Activated CD8-positive, alpha-beta memory T cell treated with anti-CD3 and anti-CD28 coated beads, Interleukin-2, amount 10 ng/mL, durations not matched to agents 7 days and 5 days (primary cell): Measurements from ENCODE around the gene ANXA4. TPM values are rescaled to one million over a fixed set of nuclear protein-coding genes. Genes with fewer than 3 reads are reported as not detected.
"Not testable (repeated sequence)": the region's sequence is repeated elsewhere in the genome, so short reads cannot be mapped to it uniquely, and the experiment has no call there.

ENCODE experiments used
- ATAC-seq: fragments of 150-1000 bp; cut with Tn5 transposase; one replicate; pipeline ENCODE4 v1.10.0; 2021; ENCODE audit warnings: moderate library complexity
- CTCF ChIA-PET: fragments of 350-600 bp; sonication (Branson Sonifier 250); formaldehyde crosslinking; loops from one replicate; lab custom pipeline; 2021; ENCODE audit warnings: antibody characterized with exemption; lab: Charles Lee
- DNase-seq: peaks from one replicate; pipeline ENCODE4 v3.0.0-alpha.2; 2020
- H3K27ac Mint-ChIP-seq: one replicate; pipeline ENCODE4 v1.8.0; 2021; ENCODE audit warnings: mild to moderate bottlenecking, mixed read lengths
- H3K27me3 Mint-ChIP-seq: one replicate; pipeline ENCODE4 v1.8.0; 2021; ENCODE audit warnings: mixed read lengths
- H3K36me3 Mint-ChIP-seq: one replicate; pipeline ENCODE4 v1.8.0; 2021; ENCODE audit warnings: mild to moderate bottlenecking, mixed read lengths
- H3K4me1 Mint-ChIP-seq: one replicate; pipeline ENCODE4 v1.8.0; 2021; ENCODE audit warnings: mixed read lengths
- H3K4me3 Mint-ChIP-seq: one replicate; pipeline ENCODE4 v1.8.0; 2021; ENCODE audit warnings: mild to moderate bottlenecking, moderate library complexity, mixed read lengths
- H3K9me3 Mint-ChIP-seq: one replicate; pipeline ENCODE4 v1.8.0; 2022; ENCODE audit warnings: low read depth, mixed read lengths
- total RNA-seq, 2 experiments: library from RNA; stranded (reverse); gene quantifications; one replicate each; pipeline ENCODE4 v1.2.3, GENCODE V29; 2021

Gene ANXA4
- total RNA-seq, 2 experiments from 2014 or later = 56.1 to 66.6 TPM

DNA sequence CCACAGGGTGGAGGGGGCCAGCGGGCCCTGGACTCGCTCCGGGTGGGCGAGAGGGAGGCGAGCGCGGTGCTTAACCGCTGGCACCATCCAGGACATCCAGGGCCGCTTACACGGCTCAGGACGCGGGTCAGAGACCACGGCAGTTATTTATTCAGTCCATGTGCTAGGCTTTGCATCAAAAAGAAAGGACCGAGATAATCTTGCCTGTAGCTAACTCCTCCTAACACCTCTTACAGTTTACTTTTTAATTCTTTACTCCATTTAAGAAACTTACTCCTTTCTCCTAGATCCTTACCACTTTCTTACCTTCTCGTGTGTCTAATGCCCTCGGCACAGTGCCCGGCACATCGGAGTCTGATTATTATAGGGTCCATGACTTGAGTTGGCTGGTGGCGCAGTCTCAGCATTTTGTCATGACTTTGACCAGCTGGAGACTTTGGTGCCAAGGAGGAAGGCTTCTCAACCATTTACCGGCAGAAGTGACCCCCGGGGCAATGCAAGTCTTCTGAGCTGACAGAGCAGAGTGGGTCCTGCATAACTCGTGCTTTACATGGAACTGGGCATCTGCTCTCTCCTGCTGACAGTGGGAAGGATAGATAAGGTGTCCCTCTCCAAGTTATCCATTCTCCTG is 503 bp downstream of the ANXA4 start:
- peaks cover 19% of the 10 kb centered on the region for H3K4me1 Mint-ChIP-seq
- CTCF ChIA-PET = interaction anchor here (1.1 to 3.6 kb wide), 6 partner anchors 18 to 86 kb away, joined by 3 to 38 read pairs (median 8); no protein-coding TSS in a partner anchor
- no peaks in the 10 kb centered on the region for H3K9me3 Mint-ChIP-seq
- ATAC-seq = no peak
- H3K27me3 Mint-ChIP-seq = no peaks in the 10 kb centered on the region
- peak overlapping the region; percentile 75 for H3K27ac Mint-ChIP-seq
- peaks cover 4% of the 10 kb centered on the region for H3K36me3 Mint-ChIP-seq
- H3K4me3 Mint-ChIP-seq = peak overlapping the region; percentile 87
- DNase-seq = no peak

DNA sequence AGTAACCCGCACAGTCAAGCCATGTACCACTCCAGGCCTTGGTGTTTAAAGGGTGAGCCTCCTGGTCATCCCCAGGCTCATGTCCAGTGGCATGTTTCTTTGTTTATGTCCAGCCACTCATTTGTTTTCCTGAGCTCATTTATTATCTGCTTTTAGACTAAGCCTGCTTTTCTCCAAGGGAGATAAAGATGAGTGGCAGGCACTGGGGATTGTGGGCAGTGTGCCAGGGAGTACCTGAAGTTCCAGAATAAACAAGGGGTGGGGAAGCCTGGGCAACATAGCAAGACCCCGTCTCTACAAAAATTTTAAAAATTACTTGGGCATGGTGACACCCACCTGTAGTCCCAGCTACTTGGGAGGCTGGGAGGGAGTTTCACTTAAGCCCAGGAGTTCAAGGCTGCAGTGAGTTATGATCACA is 1.9 kb downstream of the ANXA4 start:
- Mint-ChIP-seq H3K4me1 (peaks cover 19% of the 10 kb centered on the region), H3K4me3 (no peak overlapping the region), H3K27ac (no peak overlapping the region), H3K27me3 (no peaks in the 10 kb centered on the region), H3K9me3 (no peaks in the 10 kb centered on the region), H3K36me3 (peaks cover 4% of the 10 kb centered on the region)
- ATAC-seq (no peak), DNase-seq (no peak)
- CTCF ChIA-PET = interaction anchor here (0.7 to 2.4 kb wide), 4 partner anchors 19 to 179 kb away, joined by 3 to 7 read pairs (median 6); no protein-coding TSS in a partner anchor

DNA sequence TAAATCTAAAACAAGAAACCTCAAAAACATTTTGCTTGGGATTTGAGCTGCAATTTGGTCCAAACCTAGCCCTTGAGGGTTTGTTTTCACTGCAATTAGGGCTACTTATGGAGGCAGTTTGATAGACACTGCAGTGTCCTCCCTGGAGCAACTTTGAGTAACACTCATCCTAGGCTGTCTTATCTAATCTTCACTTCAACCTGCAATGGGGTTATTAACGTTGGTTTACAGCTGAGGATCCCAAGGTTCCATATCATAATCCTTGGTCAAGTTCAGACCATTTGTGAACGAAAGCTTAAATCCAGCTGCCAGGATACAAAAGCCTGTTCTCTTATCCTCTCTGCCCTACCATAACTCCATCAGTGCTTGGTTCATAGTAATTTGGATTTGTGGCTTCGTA is 2.5 kb downstream of the ANXA4 start:
- no peak for DNase-seq
- Mint-ChIP-seq H3K9me3 (no peaks in the 10 kb centered on the region), H3K36me3 (peaks cover 4% of the 10 kb centered on the region), H3K27ac (no peak overlapping the region), H3K4me1 (peaks cover 19% of the 10 kb centered on the region), H3K27me3 (no peaks in the 10 kb centered on the region), H3K4me3 (no peak overlapping the region)
- no peak for ATAC-seq
- CTCF ChIA-PET = interaction anchor here (1.0 to 3.2 kb wide), 6 partner anchors 11 to 179 kb away, joined by 3 to 10 read pairs (median 6); no protein-coding TSS in a partner anchor

DNA sequence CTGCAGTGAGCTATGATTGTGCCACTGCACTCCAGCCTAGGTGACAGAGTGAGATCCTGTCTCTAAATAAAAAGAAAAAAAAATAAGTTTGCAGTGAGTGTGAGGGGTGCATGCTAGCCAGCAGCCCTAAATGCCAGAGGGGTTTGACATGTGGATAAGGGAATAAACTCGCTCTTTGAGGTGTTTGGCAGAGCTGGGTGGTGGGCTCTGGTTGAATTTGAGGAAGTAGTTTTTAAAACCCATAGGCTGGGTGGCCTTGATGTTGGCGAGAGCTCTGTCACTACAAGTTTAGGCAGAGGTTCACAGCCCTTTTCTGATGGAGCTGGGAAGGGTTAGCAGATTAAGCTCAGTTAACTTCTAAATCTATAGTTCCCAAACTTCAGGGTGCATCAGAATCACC is 3.1 kb downstream of the ANXA4 start:
- H3K4me3 Mint-ChIP-seq = no peak overlapping the region

DNA sequence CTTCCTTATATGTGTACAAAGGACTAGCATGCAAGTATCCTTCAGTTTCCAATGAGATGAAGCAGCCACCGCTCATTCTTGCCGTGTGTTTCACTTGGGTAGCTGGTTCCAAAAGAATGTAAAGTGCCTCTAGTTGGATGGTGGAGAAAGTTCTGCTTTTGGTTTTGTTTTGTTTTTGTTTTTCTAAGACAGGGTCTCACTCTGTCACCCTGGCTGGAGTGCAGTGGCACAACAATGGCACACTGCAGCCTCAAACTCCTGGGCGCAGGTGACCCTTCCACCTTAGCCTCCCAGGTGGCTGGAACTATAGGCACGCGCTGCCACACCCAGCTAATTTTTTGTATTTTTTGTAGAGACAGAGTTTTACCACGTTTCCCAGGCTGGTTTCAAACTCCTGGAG is 8.3 kb downstream of the ANXA4 start:
- no peak overlapping the region for H3K27ac Mint-ChIP-seq
- CTCF ChIA-PET = interaction anchor here (0.6 to 1.6 kb wide), 4 partner anchors 26 to 185 kb away, joined by 3 to 4 read pairs (median 4); no protein-coding TSS in a partner anchor
- no peak for DNase-seq

More for the DNA sequence above, 3.1 kb downstream of the ANXA4 start:
- ATAC-seq (no peak), DNase-seq (no peak)
- H3K4me1 Mint-ChIP-seq = peaks cover 19% of the 10 kb centered on the region
- no peak overlapping the region for H3K27ac Mint-ChIP-seq
- CTCF ChIA-PET = interaction anchor here (1.0 to 3.2 kb wide), 6 partner anchors 11 to 180 kb away, joined by 3 to 10 read pairs (median 6); no protein-coding TSS in a partner anchor
- peaks cover 4% of the 10 kb centered on the region for H3K36me3 Mint-ChIP-seq
- no peaks in the 10 kb centered on the region for H3K27me3 Mint-ChIP-seq
- H3K9me3 Mint-ChIP-seq = no peaks in the 10 kb centered on the region

DNA sequence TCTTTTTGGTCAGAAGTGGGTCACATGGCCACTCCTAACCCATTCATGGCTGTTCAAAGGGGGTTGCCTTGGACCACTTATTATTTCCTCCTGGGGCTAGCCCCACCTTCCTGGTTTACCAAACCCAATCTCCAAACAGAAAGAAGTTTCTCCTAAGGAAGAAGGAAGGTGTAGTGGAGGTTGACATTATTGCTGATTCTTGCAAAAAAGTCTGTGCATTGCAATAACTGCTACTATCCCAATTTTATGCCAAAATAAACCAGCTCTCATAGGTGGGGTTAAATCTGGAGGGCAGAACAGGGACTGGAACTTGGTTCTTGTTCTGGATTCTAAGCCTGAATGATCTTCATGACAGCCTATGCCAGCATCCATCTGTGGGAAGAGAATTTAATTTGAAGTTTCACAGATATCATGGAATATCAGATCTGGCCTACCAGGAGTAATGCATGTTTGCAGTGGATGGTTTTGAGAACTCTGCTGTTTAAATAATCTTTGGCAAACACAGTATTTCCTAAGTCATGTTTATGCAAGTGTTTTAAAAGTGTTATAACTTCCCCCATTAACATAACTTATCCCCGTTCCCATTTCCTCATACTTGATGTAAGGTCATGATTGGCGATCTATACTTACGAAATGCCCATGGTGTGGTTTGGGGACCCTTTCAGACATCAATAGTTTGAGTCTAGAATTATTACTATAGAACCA is 11.9 kb downstream of the ANXA4 start:
- Mint-ChIP-seq H3K4me1 (peaks cover 19% of the 10 kb centered on the region), H3K36me3 (peaks cover 2% of the 10 kb centered on the region), H3K4me3 (no peak overlapping the region), H3K27me3 (no peaks in the 10 kb centered on the region), H3K9me3 (no peaks in the 10 kb centered on the region), H3K27ac (no peak overlapping the region)
- DNase-seq (no peak), ATAC-seq (no peak)
- CTCF ChIA-PET = interaction anchor here (1.7 kb wide), 1 partner anchor 29 kb away, joined by 4 read pairs; no protein-coding TSS in a partner anchor

More for the DNA sequence above, 8.3 kb downstream of the ANXA4 start:
- Mint-ChIP-seq H3K4me3 (no peak overlapping the region), H3K4me1 (peaks cover 10% of the 10 kb centered on the region), H3K9me3 (no peaks in the 10 kb centered on the region), H3K27me3 (no peaks in the 10 kb centered on the region), H3K36me3 (peaks cover 2% of the 10 kb centered on the region)
- no peak for ATAC-seq

DNA sequence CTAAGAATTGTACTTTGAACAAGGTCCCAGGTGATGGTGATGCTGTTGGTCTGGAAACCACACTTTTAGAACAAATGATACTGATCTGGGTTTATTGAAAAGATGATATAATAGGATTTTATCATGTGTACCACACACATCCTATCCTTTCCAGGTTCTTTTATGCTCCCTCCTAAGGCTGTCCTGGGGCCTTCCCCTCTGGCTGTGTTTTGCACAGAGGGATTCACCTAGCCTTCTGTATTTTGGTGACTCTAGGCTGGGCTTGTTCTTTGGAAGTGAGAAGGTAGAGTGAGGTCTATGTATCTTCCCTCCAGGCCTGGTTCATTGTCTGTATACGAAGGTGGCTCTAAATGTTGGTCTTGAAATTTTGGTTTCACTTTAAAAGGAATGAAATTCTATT is 12.7 kb downstream of the ANXA4 start:
- H3K9me3 Mint-ChIP-seq = no peaks in the 10 kb centered on the region
- CTCF ChIA-PET = no interaction called here
- no peaks in the 10 kb centered on the region for H3K27me3 Mint-ChIP-seq
- DNase-seq = no peak
- H3K27ac Mint-ChIP-seq = peak overlapping the region; percentile 62
- ATAC-seq = no peak
- peaks cover 2% of the 10 kb centered on the region for H3K36me3 Mint-ChIP-seq
- H3K4me3 Mint-ChIP-seq = no peak overlapping the region
- H3K4me1 Mint-ChIP-seq = peaks cover 19% of the 10 kb centered on the region

DNA sequence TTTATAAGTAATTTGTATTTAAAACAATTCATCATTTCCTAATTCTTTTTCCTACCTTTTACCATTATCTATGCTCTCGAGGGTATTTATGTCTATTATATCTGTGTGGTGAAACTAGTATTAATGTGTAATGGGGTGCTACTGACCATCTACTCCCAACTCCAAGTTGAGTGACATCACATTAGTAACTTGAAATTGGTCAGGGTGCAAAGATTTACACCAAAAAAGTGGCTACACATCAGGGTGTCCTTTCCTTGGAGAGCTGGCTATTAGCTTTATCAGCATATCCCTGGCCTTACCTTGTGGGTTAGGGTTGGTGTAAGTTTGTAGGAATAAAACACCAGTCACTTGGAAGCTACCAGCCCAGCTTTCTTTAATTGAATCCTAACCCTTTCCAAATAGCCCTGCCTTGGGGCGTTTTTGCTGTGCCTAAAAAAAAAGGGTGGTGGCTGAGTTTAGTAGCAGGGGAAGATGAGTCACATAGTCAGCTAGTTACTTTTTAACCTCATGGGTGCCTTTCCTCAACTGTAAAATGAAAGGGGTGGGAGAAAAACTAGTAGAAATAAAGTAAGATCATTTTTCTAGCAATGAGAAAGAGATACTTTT is 14.0 kb downstream of the ANXA4 start:
- ATAC-seq = peak; percentile 95
- H3K9me3 Mint-ChIP-seq = no peaks in the 10 kb centered on the region
- CTCF ChIA-PET = interaction anchor here (1.1 to 2.3 kb wide), 9 partner anchors 10 to 315 kb away, joined by 3 to 10 read pairs (median 4); no protein-coding TSS in a partner anchor
- H3K4me3 Mint-ChIP-seq = no peak overlapping the region
- DNase-seq = peak; percentile 48
- peaks cover 19% of the 10 kb centered on the region for H3K4me1 Mint-ChIP-seq
- H3K27me3 Mint-ChIP-seq = no peaks in the 10 kb centered on the region
- peaks cover 2% of the 10 kb centered on the region for H3K36me3 Mint-ChIP-seq
- H3K27ac Mint-ChIP-seq = peak overlapping the region; percentile 73

DNA sequence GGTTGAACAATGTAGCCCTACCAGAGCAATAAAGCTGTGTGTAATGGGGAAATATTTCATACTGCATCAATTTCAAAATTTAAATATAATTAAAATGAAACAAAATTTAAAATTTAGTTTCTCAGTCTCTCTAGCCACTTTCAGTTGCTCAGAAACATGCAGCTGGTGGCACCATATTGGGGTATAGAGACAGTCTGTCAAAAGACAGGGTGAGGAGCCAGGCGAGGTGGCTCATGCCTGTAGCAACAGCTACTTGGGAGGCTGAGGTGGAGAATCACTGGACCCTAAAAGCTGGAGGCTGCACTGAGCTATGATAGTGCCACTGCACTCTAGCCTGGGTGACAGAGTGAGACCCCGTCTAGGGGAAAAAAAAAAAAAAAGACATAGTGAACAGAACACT is 20.1 kb downstream of the ANXA4 start:
- peaks cover 33% of the 10 kb centered on the region for H3K4me1 Mint-ChIP-seq
- no peaks in the 10 kb centered on the region for H3K9me3 Mint-ChIP-seq
- H3K4me3 Mint-ChIP-seq = no peak overlapping the region
- CTCF ChIA-PET = interaction anchor here (0.7 to 1.7 kb wide), 7 partner anchors 20 to 458 kb away, joined by 3 to 8 read pairs (median 3); partner anchors contain the start of gene ANXA4
- DNase-seq (no peak), ATAC-seq (no peak)
- H3K27ac Mint-ChIP-seq = no peak overlapping the region
- H3K27me3 Mint-ChIP-seq = no peaks in the 10 kb centered on the region
- peaks cover 23% of the 10 kb centered on the region for H3K36me3 Mint-ChIP-seq

DNA sequence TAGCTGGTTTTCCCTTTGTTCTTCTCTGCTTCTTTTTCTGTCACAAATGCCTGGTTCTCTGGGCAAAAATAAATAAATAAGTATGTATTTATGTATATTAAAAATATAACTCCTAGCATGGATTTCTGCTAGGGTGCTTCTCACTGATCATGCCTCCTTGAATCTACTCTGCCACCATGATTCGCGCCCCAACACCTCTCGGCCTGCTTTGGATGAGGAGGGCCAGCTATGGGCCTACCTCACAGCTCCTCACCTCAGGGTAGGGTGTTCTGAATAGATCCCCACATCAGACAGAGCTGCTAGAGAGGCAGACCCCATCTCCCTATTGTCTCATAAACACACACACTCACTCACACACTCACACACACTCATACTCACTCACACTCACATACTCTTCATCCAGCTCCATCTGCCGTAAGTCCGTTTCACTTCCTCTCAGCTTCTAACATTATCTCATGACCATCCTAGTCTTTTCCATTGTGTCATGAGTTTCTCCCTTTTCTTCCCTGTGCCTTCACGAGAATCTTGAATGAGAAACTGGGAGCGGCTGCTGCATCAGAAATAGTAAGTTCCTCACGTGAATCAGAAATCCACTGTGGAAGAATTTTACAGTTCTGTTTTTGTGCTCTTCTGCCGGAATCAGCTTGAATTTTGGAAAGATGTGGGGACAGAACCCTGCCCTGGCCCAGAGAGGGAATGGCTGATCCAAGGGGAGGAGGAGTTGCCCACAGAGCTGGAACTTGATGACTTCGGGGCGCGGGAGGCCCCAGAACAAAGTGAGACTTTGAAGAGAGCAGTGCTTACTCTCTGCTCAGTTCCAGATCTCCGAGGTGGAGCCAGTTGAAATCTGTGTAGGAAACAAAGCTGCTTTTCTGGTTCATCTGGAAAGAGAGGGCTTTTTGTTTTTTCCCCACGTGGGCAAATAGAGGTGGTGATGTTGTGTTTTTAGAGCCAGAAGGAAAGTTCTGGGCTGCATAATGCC is 20.9 kb downstream of the ANXA4 start:
- Mint-ChIP-seq H3K4me3 (no peak overlapping the region), H3K9me3 (no peaks in the 10 kb centered on the region), H3K27me3 (no peaks in the 10 kb centered on the region), H3K4me1 (peaks cover 34% of the 10 kb centered on the region), H3K27ac (no peak overlapping the region), H3K36me3 (peaks cover 23% of the 10 kb centered on the region)
- CTCF ChIA-PET = interaction anchor here (0.6 to 1.7 kb wide), 8 partner anchors 21 to 440 kb away, joined by 3 to 8 read pairs (median 3); partner anchors contain the start of gene ANXA4
- ATAC-seq (no peak), DNase-seq (no peak)

DNA sequence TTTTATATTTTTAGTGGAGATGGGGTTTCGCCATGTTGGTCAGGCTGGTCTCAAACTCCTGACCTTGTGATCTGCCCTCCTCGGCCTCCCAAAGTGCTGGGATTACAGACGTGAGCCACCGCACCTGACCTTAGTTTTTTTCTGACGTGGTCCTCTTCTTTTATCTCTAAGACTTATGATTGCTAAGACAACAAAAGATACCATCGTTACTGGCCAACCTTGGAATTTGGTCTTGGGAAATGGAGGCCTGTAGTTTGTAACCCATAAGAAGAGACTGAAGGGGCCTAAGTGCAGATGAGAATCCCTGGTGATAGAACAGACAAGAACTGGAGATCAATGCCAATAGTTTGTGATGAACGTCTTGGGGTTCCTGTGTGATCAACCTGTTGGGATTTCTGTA is 21.9 kb downstream of the ANXA4 start:
- H3K27me3 Mint-ChIP-seq, H3K9me3 Mint-ChIP-seq, H3K4me3 Mint-ChIP-seq, DNase-seq, CTCF ChIA-PET, ATAC-seq: not testable (repeated sequence)
- peaks cover 20% of the 10 kb centered on the region for H3K36me3 Mint-ChIP-seq
- H3K4me1 Mint-ChIP-seq = peaks cover 41% of the 10 kb centered on the region
- H3K27ac Mint-ChIP-seq = peak overlapping the region; percentile 74
